Measurements from ENCODE around the gene CENPS. TPM values are rescaled to one million over a fixed set of nuclear protein-coding genes. Genes with fewer than 3 reads are reported as not detected.

The CENPS gene
- total and polyA plus RNA-seq, 2 of the 8 experiments (the other 6 are each of a cell fraction or from before 2014, with no cell fraction given) = 7.8 to 20.3 TPM

- Histone ChIP-seq H3K9me3 (ENCODE audit: insufficient read depth in 2 of 2, low read depth in 1 of 2, low read length in 1 of 2) (no peaks in the 10 kb centered on the region), H4K8ac (ENCODE audit: extremely low read depth, insufficient read depth, low read length) (peak within 1 kb of the TSS; percentile 82; the same call in 1 of the 2 replicates), H3K4ac (replicated peaks; ENCODE audit: insufficient read length, low read depth, low read length) (no peak within 1 kb of the TSS), H3K27me3 (replicated peaks in 1 of 4; ENCODE audit: control insufficient read depth in 3 of 4, extremely low read depth in 1 of 4, insufficient read depth in 3 of 4, low read length in 3 of 4) (no peaks in the 10 kb centered on the region), H3K23me2 (ENCODE audit: low read depth, low read length) (no peaks in the 10 kb centered on the region), H3K4me1 (replicated peaks in 1 of 4; ENCODE audit: control insufficient read depth in 3 of 4, insufficient read depth in 4 of 4, low read length in 3 of 4) (peaks cover 0 to 9% (median 5%) of the 10 kb centered on the region in 4 experiments; a peak in 5 of 7 replicates), H2AK5ac (ENCODE audit: low read depth, low read length) (no peak within 1 kb of the TSS), H2BK120ac (replicated peaks; ENCODE audit: low read depth, low read length) (no peak within 1 kb of the TSS), H2BK12ac (ENCODE audit: low read depth, low read length) (no peak within 1 kb of the TSS), H3K4me3 (ENCODE audit: extremely low read depth in 1 of 4, insufficient read depth in 2 of 4, low read depth in 3 of 4, low read length in 4 of 4) (no peak within 1 kb of the TSS), H3K79me1 (ENCODE audit: low read depth, low read length) (no peaks in the 10 kb centered on the region), H3K4me2 (ENCODE audit: insufficient read depth in 1 of 2, low read depth in 2 of 2, low read length in 2 of 2) (no peak within 1 kb of the TSS), H4K20me1 (replicated peaks in 1 of 2; ENCODE audit: control insufficient read depth in 1 of 2, insufficient read depth in 2 of 2, low read length in 2 of 2) (peaks cover 0 to 4% of the 10 kb centered on the region in 2 experiments), H4K5ac (ENCODE audit: insufficient read length, low read depth, low read length) (no peak within 1 kb of the TSS), H3K18ac (ENCODE audit: extremely low read depth, low read length) (no peak within 1 kb of the TSS), H2BK5ac (ENCODE audit: low read depth, low read length) (peak within 1 kb of the TSS; percentile 6; the same call in 1 of the 2 replicates), H3K14ac (ENCODE audit: insufficient read length) (no peak within 1 kb of the TSS), H2BK15ac (ENCODE audit: low read length) (peak within 1 kb of the TSS; percentile 14; the same call in 1 of the 2 replicates), H3K79me2 (ENCODE audit: control insufficient read depth in 1 of 2, insufficient read depth in 2 of 2, low read length in 2 of 2) (no peaks in the 10 kb centered on the region), H3K23ac (ENCODE audit: insufficient read length) (no peak within 1 kb of the TSS), H3K27ac (ENCODE audit: low read depth, low read length) (no peak within 1 kb of the TSS), H2BK20ac (ENCODE audit: low read length) (no peak within 1 kb of the TSS), H3K9ac (replicated peaks in 1 of 4; ENCODE audit: extremely low read depth in 1 of 4, low read depth in 3 of 4, low read length in 3 of 4) (no peak within 1 kb of the TSS), H4K91ac (replicated peaks; ENCODE audit: insufficient read length, low read length) (no peak within 1 kb of the TSS), H2AFZ (ENCODE audit: low read length) (no peak within 1 kb of the TSS), H3K36me3 (ENCODE audit: control insufficient read depth in 2 of 4, insufficient read depth in 4 of 4, low read length in 3 of 4) (peaks cover 0 to 2% (median 0%) of the 10 kb centered on the region in 4 experiments; a peak in 1 of 8 replicates), H3K56ac (replicated peaks; ENCODE audit: insufficient read length, low read depth, low read length) (no peak within 1 kb of the TSS)
- POLR2A ChIA-PET (ENCODE audit: partially characterized antibody) = interaction anchor here (0.8 to 2.5 kb wide), 8 partner anchors 10 to 44 kb away, joined by 3 to 29 read pairs (median 4); partner anchors contain the start of genes CENPS and PEX14
- WGBS, 2 experiments (ENCODE audit: extremely low coverage in 1 of 2, insufficient coverage in 1 of 2, insufficient read length in 1 of 2, insufficient replicate concordance in 2 of 2, low coverage in 1 of 2, low lambda C conversion rate in 2 of 2, missing lambda C conversion rate in 1 of 2) = 93% methylated on average over 10 of the region's 10 CpGs; no CpG with 5 or more reads in 1 of the 2 experiments
- FAIRE-seq = no peak
- DNase-seq (ENCODE audit: low read depth in 1 of 2, low spot score in 2 of 2) = no peak
- CTCF ChIA-PET (ENCODE audit: partially characterized antibody) = interaction anchor here (0.7 to 2.0 kb wide), 4 partner anchors 13 to 57 kb away, joined by 3 to 12 read pairs (median 4); no protein-coding TSS in a partner anchor
- TF ChIP-seq MAX (IDR thresholded peaks at IDR 0.05) (no peak), NANOG (IDR thresholded peaks at IDR 0.05; ENCODE audit: insufficient read depth, low read depth, low read length, poor library complexity, severe bottlenecking) (no peak), BACH1 (IDR thresholded peaks at IDR 0.05; ENCODE audit: low read length) (no peak), TEAD4 (IDR thresholded peaks at IDR 0.05; ENCODE audit: low read depth, low read length) (no peak), RAD21 (IDR thresholded peaks at IDR 0.05 in 1 of 2, conservative IDR thresholded peaks at IDR 0.05 in 1 of 2; ENCODE audit: low read depth in 2 of 2, low read length in 2 of 2) (no peak), USF2 (IDR thresholded peaks at IDR 0.05; ENCODE audit: low read length) (no peak), SAP30 (IDR thresholded peaks at IDR 0.05; ENCODE audit: insufficient read depth, insufficient replicate concordance, low read length) (no peak), SP2 (IDR thresholded peaks at IDR 0.05; ENCODE audit: low read length) (no peak), CTBP2 (IDR thresholded peaks at IDR 0.05; ENCODE audit: borderline replicate concordance, insufficient read depth, insufficient read length, low read length) (no peak), RFX5 (IDR thresholded peaks at IDR 0.05; ENCODE audit: borderline replicate concordance, low read depth, low read length) (no peak), SIX5 (IDR thresholded peaks at IDR 0.05; ENCODE audit: low read depth, low read length) (no peak), SP1 (IDR thresholded peaks at IDR 0.05; ENCODE audit: low read depth, low read length) (no peak)
Measured at GRCh38 chr1:10449751-10450150, 19.5 kb downstream of the CENPS start, which contains the start of gene CORT. TSS of gene CORT (plus strand) at chr1:10450031. CDS start at chr1:10450224, 193 bp downstream.

Data from H1 (cell line).